Measurements from ENCODE around the gene PCSK6.

Gene PCSK6

DNA sequence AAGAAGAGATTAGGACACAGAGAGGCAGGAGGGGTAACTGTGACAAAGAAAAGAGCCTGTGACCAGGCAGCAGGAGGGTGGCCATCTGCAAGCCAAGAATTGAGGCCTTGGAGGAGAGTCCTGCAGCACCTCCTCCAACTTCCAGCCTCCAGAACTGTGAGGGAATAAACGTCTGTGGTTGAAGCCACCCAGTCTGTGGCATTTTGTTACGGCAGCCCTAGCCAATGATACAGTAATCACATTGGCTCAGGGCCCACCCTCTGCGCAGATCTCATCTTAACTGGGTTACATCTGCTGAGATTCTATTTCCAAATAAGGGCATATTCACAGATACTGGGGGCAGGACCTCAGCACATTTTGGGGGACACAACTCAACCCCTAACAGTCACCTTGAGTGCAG lies 223.5 kb downstream of the PCSK6 start:
- no peak for DNase-seq

DNA sequence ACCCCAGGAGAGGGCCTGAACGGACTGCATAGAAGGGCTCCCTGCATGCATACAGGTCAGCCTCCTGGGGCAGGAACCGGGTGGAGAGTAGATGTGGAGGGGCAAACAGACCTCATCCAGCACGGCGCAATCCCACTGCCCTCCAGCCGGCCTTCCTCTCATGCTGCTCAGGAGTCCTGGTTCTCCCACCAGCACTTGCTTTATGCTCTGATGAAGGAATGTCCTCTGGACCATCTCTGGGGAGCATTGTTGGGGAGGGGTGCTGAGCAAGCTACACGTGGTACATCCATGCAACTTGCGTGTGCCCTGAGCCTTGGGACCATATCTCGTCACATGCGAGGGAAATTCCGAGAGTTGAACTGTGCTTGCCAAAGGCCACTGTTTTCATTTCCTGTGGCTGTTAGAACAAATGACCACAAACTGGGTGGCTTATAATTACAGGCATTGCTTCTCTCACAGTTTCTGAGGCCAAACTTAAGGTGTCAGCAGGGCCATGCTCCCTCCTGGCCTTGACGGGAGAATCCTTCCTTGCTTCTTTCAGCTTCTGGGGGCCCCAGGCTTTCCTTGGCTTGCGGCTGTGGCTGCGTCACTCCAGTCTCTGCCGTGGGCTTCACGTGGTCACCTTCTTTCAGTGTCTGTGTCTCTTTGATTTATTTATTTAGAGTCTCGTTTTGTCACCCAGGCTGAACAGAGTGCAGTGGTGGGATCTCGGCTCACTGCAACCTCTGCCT lies 224.4 kb downstream of the PCSK6 start:
- no peak for DNase-seq

DNA sequence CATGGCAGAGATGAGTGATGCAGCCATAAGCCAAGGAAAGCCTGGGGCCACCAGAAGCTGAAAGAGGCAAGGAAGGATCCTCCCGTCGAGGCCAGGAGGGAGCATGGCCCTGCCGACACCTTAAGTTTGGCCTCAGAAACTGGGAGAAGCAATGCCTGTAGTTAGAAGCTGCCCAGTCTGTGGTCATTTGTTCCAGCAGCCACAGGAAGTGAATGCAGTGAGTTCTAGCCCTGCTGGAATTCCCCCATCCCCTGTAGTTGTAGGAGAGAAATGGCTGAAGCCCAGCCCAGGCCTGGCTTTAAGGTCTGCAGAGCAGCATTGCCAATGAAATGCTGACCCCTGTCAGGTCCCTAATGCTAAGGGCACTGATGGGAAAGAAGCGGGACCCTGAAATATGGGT lies 225.5 kb downstream of the PCSK6 start:
- no peak for DNase-seq

DNA sequence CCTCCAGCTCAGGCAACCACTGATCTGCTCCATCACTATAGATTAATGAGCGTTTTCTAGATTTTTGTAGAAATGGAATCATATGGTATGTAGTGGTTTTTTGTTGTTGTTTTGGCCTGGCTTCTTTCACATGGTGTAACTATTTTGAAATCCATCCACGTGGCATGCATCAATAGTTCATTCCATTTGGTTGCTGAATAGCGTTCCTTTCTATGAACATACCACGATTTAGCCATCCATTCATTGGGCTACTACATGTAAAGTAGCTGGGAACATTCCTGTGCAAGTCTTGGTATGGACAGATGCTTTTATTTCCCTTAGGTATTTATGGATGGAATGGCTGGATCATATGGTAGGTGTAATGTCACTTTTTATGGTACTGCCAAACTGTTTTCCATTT lies 227.0 kb downstream of the PCSK6 start:
- no peak for DNase-seq

DNA sequence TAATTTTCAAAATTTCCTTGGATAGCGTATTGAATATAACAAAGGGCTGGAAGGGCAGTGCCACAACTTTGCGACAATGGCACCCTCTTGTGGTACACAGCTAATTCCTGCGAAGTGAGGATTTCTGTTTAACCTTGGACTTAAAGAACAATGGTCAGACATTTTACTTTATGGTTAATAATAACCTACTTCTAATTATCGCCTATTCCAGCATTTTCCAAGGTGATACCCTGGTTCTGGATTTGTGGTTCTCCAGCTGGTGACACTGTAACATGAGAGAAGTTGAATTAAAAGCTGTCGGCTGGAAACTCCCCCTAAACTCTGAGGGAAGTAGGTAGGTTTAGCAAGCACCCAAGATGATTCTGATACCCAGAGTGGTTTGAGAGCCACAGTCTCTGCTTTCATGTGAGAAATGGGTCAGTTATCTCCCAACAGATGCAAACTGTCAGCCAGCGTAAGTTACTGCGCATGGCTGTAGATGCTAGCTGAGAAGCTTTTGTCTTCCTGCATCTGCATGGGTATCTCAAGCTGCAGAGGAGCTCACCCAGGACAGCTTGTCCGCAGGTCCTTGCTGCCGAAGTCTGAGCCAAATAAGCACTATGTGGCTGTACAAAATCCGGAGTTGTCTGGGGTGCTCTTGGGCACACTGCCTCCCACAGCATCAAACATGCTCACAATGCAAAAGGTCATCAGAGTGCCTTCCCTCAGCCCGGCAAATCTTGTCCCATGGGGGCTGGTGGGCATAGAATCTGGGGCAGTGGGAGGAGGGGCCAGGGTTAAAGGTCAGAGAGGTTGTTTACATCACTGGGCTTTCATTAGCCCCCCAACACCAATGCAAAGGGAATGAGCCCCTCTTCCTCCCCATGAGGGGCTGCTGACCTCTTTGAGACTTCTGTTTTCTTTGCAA lies 231.0 kb downstream of the PCSK6 start:
- no peak for DNase-seq

DNA sequence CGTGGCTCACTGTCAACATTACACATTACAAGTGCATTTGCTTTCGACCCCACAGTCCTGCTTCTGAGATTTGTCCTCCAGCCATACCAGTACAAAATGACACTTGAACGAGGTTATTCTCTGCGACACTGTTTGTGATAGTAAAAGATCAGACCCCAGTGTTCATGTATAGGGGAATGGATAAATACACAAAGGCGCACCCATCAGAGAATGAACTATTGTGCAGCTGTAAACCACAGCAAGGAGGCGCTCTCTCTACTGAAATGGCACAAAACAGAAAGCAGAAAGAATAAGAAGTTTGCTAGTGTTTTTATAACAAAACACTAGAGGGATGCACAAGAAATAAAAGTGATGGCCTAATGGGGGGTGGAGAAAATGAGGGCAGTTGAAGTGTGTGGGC lies 232.8 kb downstream of the PCSK6 start:
- DNase-seq: no peak

DNA sequence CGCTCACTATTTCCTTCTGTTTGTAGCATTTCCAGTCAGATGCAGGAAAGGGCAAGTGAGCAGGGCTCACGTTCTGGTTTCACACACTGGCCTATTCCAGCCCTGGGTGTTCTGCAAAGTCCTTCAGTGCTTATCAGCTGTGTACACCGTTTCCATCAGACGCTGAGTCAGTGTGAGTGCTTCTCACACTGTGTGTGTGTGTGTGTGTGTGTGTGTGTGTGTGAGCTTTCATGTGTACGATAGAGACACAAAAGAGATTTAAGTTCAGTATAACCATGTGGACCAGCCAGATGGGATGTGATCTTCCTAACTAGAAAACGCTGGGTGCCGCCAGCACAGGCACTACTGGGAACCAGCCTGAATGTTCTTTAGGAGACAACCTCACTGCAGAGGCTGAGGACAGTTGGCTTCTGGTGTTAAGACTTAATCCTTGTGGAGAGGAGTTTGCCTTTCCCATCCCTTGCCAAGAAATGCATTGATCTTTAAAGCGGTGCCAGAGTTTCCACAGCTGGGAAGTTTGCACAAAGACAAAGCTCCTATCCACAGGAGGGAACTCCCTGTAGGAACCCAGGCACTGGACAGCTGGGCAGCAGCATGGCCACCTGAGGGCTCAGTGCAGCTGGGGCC lies 233.8 kb downstream of the PCSK6 start:
- no peak for DNase-seq

DNA sequence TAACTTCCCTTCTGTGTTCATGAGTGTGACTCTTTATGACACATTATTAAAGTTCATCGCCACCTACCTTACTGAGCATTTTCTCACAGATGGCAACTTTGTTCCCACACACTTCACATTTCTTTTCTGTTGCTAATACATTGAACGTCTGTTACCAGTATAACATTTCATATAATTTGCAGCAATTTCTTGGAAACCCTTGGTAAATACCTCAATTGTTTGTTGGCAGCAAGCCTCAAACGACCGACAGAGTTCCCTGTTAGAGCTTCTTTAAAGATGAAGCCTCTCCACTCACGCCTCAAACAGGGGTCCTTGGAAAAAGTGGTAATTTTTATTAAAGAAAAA lies 234.5 kb downstream of the PCSK6 start:
- no peak for DNase-seq

DNA sequence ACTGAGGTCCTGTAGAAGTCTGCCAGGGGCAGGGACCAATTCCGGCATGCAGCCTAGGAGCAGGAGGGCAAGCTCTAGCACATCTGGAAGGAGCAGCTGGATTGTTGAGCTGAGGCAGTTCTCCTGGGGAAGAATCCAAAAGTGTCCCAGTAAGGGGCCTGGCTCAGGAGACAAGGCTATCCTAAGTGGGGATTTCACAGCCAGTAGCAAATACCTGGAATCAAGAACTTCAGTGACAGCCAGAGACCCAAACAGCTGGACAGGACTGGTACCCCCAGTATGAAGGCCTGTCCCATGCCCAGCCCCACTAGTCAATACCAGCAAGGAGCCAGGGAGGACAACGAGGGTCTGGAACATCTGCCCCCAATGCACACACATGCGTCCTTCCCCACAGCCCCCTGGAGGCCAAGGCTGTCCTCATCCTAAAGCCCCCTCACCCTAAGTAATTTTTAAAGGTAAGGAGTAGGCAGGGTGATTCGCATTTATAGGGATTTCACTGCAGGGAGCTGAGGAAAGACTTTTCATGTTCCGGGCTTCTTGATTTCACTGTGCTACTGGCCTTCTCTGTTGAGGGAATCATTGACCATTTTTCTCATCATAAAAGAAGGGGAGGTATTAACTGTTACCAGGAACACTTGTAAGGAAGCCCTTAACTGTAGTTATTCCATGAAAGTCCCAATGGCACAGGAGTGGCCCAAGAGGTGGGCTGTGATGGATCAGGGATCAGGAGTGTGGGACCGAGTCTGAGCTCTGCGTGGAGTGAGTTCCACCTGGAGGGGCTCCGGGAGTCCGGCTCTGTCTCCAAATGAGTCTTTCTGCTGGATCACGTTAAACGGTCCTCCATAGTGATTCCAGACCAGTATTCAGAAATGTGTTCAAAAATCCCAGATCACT lies 235.1 kb downstream of the PCSK6 start:
- DNase-seq: no peak
